Central memory CD4-positive, alpha-beta T cell (primary cell): Measurements from ENCODE around the gene LATS1.
"Not testable (repeated sequence)": the region's sequence is repeated elsewhere in the genome, so short reads cannot be mapped to it uniquely, and the experiment has no call there.

ENCODE experiments used
- DNase-seq: peaks from one replicate; pipeline ENCODE4 v3.0.0; 2022
- total RNA-seq, 3 experiments: gene quantifications; one replicate each; lab custom pipeline; 2026; lab: John Stamatoyannopoulos, UW

The LATS1 gene
- 66.3 to 80.0 (median 73.3) reads per million in 3 experiments for total RNA-seq

- peak; percentile 92 for DNase-seq
These were observed at the start of gene LATS1 for GRCh38 chr6:149717588-149718458. Gene LATS1 (minus strand): TSS chr6:149718101. CDS start chr6:149702126, 15,975 bp downstream.

GRCh38 chr6:149766156-149766769 lies 48.4 kb upstream of the LATS1 start:
- no peak for DNase-seq

GRCh38 chr6:149763866-149764265 lies 46.0 kb upstream of the LATS1 start:
- DNase-seq, result no peak

- no peak for DNase-seq
These were observed 43.5 kb upstream of the LATS1 start for GRCh38 chr6:149761438-149761837.

- DNase-seq, result no peak
These were observed 38.3 kb upstream of the LATS1 start for GRCh38 chr6:149756261-149756636.

- no peak for DNase-seq
These were observed 37.7 kb upstream of the LATS1 start for GRCh38 chr6:149755300-149756260.

GRCh38 chr6:149754548-149754947 lies 36.6 kb upstream of the LATS1 start:
- no peak for DNase-seq

GRCh38 chr6:149753374-149753637 lies 35.4 kb upstream of the LATS1 start:
- DNase-seq, result not testable (repeated sequence)

GRCh38 chr6:149752600-149753373 lies 34.9 kb upstream of the LATS1 start:
- no peak for DNase-seq

GRCh38 chr6:149751920-149752319 lies 34.0 kb upstream of the LATS1 start:
- not testable (repeated sequence) for DNase-seq

GRCh38 chr6:149751239-149751638 lies 33.3 kb upstream of the LATS1 start:
- DNase-seq, result no peak

GRCh38 chr6:149750136-149750609 lies 32.3 kb upstream of the LATS1 start:
- no peak for DNase-seq

- peak; percentile 93 for DNase-seq
These were observed 31.8 kb upstream of the LATS1 start, which contains the start of gene PCMT1 for GRCh38 chr6:149749594-149750135. Gene PCMT1 (plus strand): TSS chr6:149749741. CDS start chr6:149749902, 161 bp downstream.

- not testable (repeated sequence) for DNase-seq
These were observed 31.2 kb upstream of the LATS1 start for GRCh38 chr6:149749082-149749593.

- DNase-seq, result peak; percentile 87
These were observed 28.4 kb upstream of the LATS1 start, which contains the start of gene NUP43 for GRCh38 chr6:149746147-149746946. Gene NUP43 (minus strand): TSS chr6:149746529. CDS start chr6:149746495, 34 bp downstream.

GRCh38 chr6:149745252-149745651 lies 27.4 kb upstream of the LATS1 start:
- DNase-seq, result not testable (repeated sequence)

- DNase-seq, result no peak
These were observed 17.0 kb upstream of the LATS1 start for GRCh38 chr6:149734915-149735314.

- no peak for DNase-seq
These were observed 15.3 kb upstream of the LATS1 start for GRCh38 chr6:149733089-149733720.

- DNase-seq, result no peak
These were observed 11.9 kb upstream of the LATS1 start for GRCh38 chr6:149729824-149730223.
